IMR-90 (cell line): ENCODE data around the gene SDHB. TPM values are rescaled to one million over a fixed set of nuclear protein-coding genes. Genes with fewer than 3 reads are reported as not detected.

ENCODE experiments used
- ATAC-seq: fragments of 200-7000 bp; cut with Tn5 transposase; 2 replicates; pipeline ENCODE4 v1.9.1; 2020; ENCODE audit warnings: low read depth, mild to moderate bottlenecking, moderate library complexity
- BruUV-seq: library from RNA; stranded (reverse); fragments of 400-500 nt; replicated peaks from 2 replicates; lab custom pipeline; 2021; lab: Mats Ljungman, UMichigan
- CTCF ChIA-PET: fragments of 300-600 bp; formaldehyde crosslinking; extraction: SDS; loops from one replicate; lab custom pipeline; 2021; ENCODE audit warnings: antibody characterized with exemption; lab: Yijun Ruan, JAX
- POLR2A ChIA-PET: fragments of 300-600 bp; sonication (Branson Sonifier 250); formaldehyde crosslinking; loops from one replicate; lab custom pipeline; 2022; ENCODE audit warnings: antibody characterized with exemption; ENCODE audit not compliant: unreplicated experiment; lab: Charles Lee
- DNase-seq: peaks from one replicate; pipeline ENCODE4 v3.0.0; 2013
- H2AFZ ChIP-seq: replicated peaks from 2 replicates; pipeline ENCODE3; 2013; ENCODE audit warnings: low read length, mild to moderate bottlenecking; ENCODE audit not compliant: poor library complexity
- H2AK5ac ChIP-seq: 2 replicates; pipeline ENCODE4 v1.6.1; 2013; ENCODE audit warnings: low read depth, low read length, inconsistent platforms
- H2AK9ac ChIP-seq: replicated peaks from 2 replicates; pipeline ENCODE3; 2013; ENCODE audit warnings: mild to moderate bottlenecking, low read depth, low read length, moderate library complexity; ENCODE audit not compliant: poor library complexity
- H2BK120ac ChIP-seq: 2 replicates; pipeline ENCODE4 v1.6.1; 2013; ENCODE audit warnings: low read depth, low read length, inconsistent platforms
- H2BK15ac ChIP-seq: 3 replicates; pipeline ENCODE4 v1.6.1; 2013; ENCODE audit warnings: low read depth, low read length, inconsistent platforms
- H2BK20ac ChIP-seq: 2 replicates; pipeline ENCODE4 v1.6.1; 2013; ENCODE audit warnings: low read depth, mild to moderate bottlenecking, inconsistent platforms, low read length, moderate library complexity
- H2BK5ac ChIP-seq: 2 replicates; pipeline ENCODE4 v1.6.1; 2013; ENCODE audit warnings: mild to moderate bottlenecking, low read depth, low read length, inconsistent platforms; ENCODE audit not compliant: poor library complexity, severe bottlenecking
- H3K14ac ChIP-seq: replicated peaks from 2 replicates; pipeline ENCODE4 v1.6.1; 2013; ENCODE audit warnings: low read depth, low read length, inconsistent platforms
- H3K18ac ChIP-seq: 2 replicates; pipeline ENCODE4 v1.6.1; 2013; ENCODE audit warnings: low read depth, low read length, control low read depth
- H3K23ac ChIP-seq: 2 replicates; pipeline ENCODE4 v1.6.1; 2013; ENCODE audit warnings: low read depth, low read length, inconsistent platforms
- H3K27ac ChIP-seq: 2 replicates; pipeline ENCODE4 v1.5.1; 2013; ENCODE audit warnings: mild to moderate bottlenecking, control low read depth, low read length; ENCODE audit not compliant: insufficient read depth
- H3K27me3 ChIP-seq: 2 replicates; pipeline ENCODE4 v1.6.1; 2013; ENCODE audit warnings: low read length; ENCODE audit not compliant: control insufficient read depth, insufficient read depth
- H3K36me3 ChIP-seq: 2 replicates; pipeline ENCODE4 v1.6.1; 2013; ENCODE audit warnings: low read length, mixed read lengths; ENCODE audit not compliant: control insufficient read depth, insufficient read depth
- H3K4ac ChIP-seq: 2 replicates; pipeline ENCODE4 v1.6.1; 2013; ENCODE audit warnings: low read depth, low read length, inconsistent platforms
- H3K4me1 ChIP-seq: 2 replicates; pipeline ENCODE4 v1.6.1; 2013; ENCODE audit warnings: low read length, mixed read lengths; ENCODE audit not compliant: control insufficient read depth, insufficient read depth
- H3K4me2 ChIP-seq: 2 replicates; pipeline ENCODE4 v1.6.1; 2013; ENCODE audit warnings: low read depth, mild to moderate bottlenecking, control low read depth, low read length, moderate library complexity
- H3K4me3 ChIP-seq: 2 replicates; pipeline ENCODE4 v1.5.1; 2013; ENCODE audit warnings: low read depth, mild to moderate bottlenecking, control low read depth, low read length, moderate library complexity; ENCODE audit not compliant: insufficient read depth
- H3K56ac ChIP-seq: 2 replicates; pipeline ENCODE4 v1.6.1; 2013; ENCODE audit warnings: low read length, inconsistent platforms; ENCODE audit not compliant: insufficient read depth; ENCODE audit errors: extremely low read depth
- H3K79me1 ChIP-seq, 2 experiments: 2 replicates each; pipeline ENCODE4 v1.6.1; 2013; ENCODE audit warnings: low read length in 2 of 2, inconsistent platforms in 1 of 2, low read depth in 1 of 2
- H3K9ac ChIP-seq: 2 replicates; pipeline ENCODE4 v1.6.1; 2013; ENCODE audit warnings: low read depth, low read length, control low read depth
- H3K9me1 ChIP-seq: 2 replicates; pipeline ENCODE4 v1.6.1; 2013; ENCODE audit warnings: low read length, inconsistent platforms; ENCODE audit not compliant: insufficient read depth
- H3K9me3 ChIP-seq: 2 replicates; pipeline ENCODE4 v1.6.1; 2013; ENCODE audit warnings: low read length; ENCODE audit not compliant: control insufficient read depth, insufficient read depth
- H4K20me1 ChIP-seq: 2 replicates; pipeline ENCODE4 v1.6.1; 2013; ENCODE audit warnings: low read length, inconsistent platforms; ENCODE audit not compliant: insufficient read depth
- H4K5ac ChIP-seq: 2 replicates; pipeline ENCODE4 v1.6.1; 2013; ENCODE audit warnings: mild to moderate bottlenecking, low read depth, low read length, control low read depth
- H4K8ac ChIP-seq, 2 experiments: 2 replicates each; pipeline ENCODE4 v1.6.1; 2013; ENCODE audit warnings: low read depth in 2 of 2, low read length in 2 of 2, control low read depth in 1 of 2, inconsistent platforms in 1 of 2
- H4K91ac ChIP-seq: 2 replicates; pipeline ENCODE4 v1.6.1; 2013; ENCODE audit warnings: low read depth, low read length, inconsistent platforms; ENCODE audit not compliant: insufficient read depth
- BHLHE40 ChIP-seq: fragments of 150-350 bp; IDR thresholded peaks from 2 replicates; pipeline ENCODE4 v1.6.1; 2016; ENCODE audit warnings: mild to moderate bottlenecking, low read depth, low read length
- CEBPB ChIP-seq: IDR thresholded peaks from 2 replicates; pipeline ENCODE4 v1.6.1; 2012; ENCODE audit warnings: low read depth, low read length, improper control_type of control experiment
- CHD1 ChIP-seq: IDR thresholded peaks from 2 replicates; pipeline ENCODE4 v1.6.1; 2012; ENCODE audit warnings: low read depth, low read length, improper control_type of control experiment
- CTCF ChIP-seq: conservative IDR thresholded peaks from 2 replicates; pipeline ENCODE4 v1.5.1; 2012; ENCODE audit warnings: mild to moderate bottlenecking, low read depth, low read length, improper control_type of control experiment
- ELK1 ChIP-seq: fragments of 150-350 bp; IDR thresholded peaks from 2 replicates; pipeline ENCODE4 v1.6.1; 2016; ENCODE audit warnings: low read depth, mild to moderate bottlenecking, low read length, moderate library complexity, borderline replicate concordance
- FOS ChIP-seq: fragments of 150-350 bp; IDR thresholded peaks from 2 replicates; pipeline ENCODE4 v1.6.1; 2016; ENCODE audit warnings: low read depth, low read length
- MAFK ChIP-seq: IDR thresholded peaks from 2 replicates; pipeline ENCODE4 v1.6.1; 2012; ENCODE audit warnings: low read depth, low read length, improper control_type of control experiment
- MAZ ChIP-seq: IDR thresholded peaks from 2 replicates; pipeline ENCODE4 v1.6.1; 2012; ENCODE audit warnings: low read depth, mild to moderate bottlenecking, low read length, improper control_type of control experiment, moderate library complexity, borderline replicate concordance
- MXI1 ChIP-seq: IDR thresholded peaks from 2 replicates; pipeline ENCODE4 v1.6.1; 2012; ENCODE audit warnings: low read depth, mild to moderate bottlenecking, low read length, moderate library complexity, borderline replicate concordance
- NFE2L2 ChIP-seq: fragments of 150-350 bp; IDR thresholded peaks from 2 replicates; pipeline ENCODE4 v1.6.1; 2016; ENCODE audit warnings: low read depth, mild to moderate bottlenecking, low read length
- POLR2A ChIP-seq: IDR thresholded peaks from 2 replicates; pipeline ENCODE4 v1.6.1; 2012; ENCODE audit warnings: mild to moderate bottlenecking, low read depth, low read length
- RAD21 ChIP-seq: IDR thresholded peaks from 2 replicates; pipeline ENCODE4 v1.6.1; 2012; ENCODE audit warnings: low read length, improper control_type of control experiment
- RCOR1 ChIP-seq: IDR thresholded peaks from 2 replicates; pipeline ENCODE4 v1.6.1; 2012; ENCODE audit warnings: mild to moderate bottlenecking, low read length, improper control_type of control experiment; ENCODE audit not compliant: insufficient replicate concordance
- RFX5 ChIP-seq: IDR thresholded peaks from 2 replicates; pipeline ENCODE4 v1.8.0; 2012; ENCODE audit warnings: low read depth, mild to moderate bottlenecking, low read length, moderate library complexity
- SMC3 ChIP-seq: fragments of 150-350 bp; IDR thresholded peaks from 2 replicates; pipeline ENCODE4 v1.6.1; 2016; ENCODE audit warnings: low read depth, mild to moderate bottlenecking, antibody characterized with exemption, low read length, moderate library complexity
- WGBS, 2 experiments: methylation state at CpG; one replicate each; pipeline versions ENCODE4 v1.1.5 to v1.1.7; 2013; ENCODE audit warnings: missing lambda C conversion rate in 2 of 2; ENCODE audit not compliant: insufficient read length in 1 of 2; ENCODE audit errors: extremely low coverage in 2 of 2; 5-methylcytosine and 5-hydroxymethylcytosine counted together
- dilution Hi-C: fragments of 300-500 bp; cut with HindIII; formaldehyde crosslinking; loops from one replicate; pipeline ENCODE4 v1.14.3; 2018; ENCODE audit warnings: low sequenced_read_pairs; ENCODE audit not compliant: unreplicated experiment
- in situ Hi-C: fragments of 300-500 bp; cut with MboI; formaldehyde crosslinking; loops from 3 replicates; pipeline ENCODE4 v1.14.3; 2019; ENCODE audit warnings: low sequenced_read_pairs, inconsistent platforms, mixed read lengths
- intact Hi-C: fragments of 100-400 bp; cut with micrococcal nuclease; formaldehyde crosslinking; loops from 2 replicates; pipeline ENCODE4 v1.10.0; 2022
- polyA plus RNA-seq, 3 experiments: library from polyadenylated mRNA; depleted of rRNA; stranded (reverse); fragments of >200 nt; gene quantifications; 2 replicates each; pipeline ENCODE4 v1.2.3, GENCODE V29; 2012; ENCODE audit warnings: low replicate concordance in 1 of 3
- total RNA-seq: library from RNA; depleted of rRNA; stranded (reverse); fragments of >200 nt; gene quantifications from 2 replicates; pipeline ENCODE4 v1.2.3, GENCODE V29; 2012
- TF ChIP-seq, protein P1 (sequence below): fragments of 150-350 bp; IDR thresholded peaks from 2 replicates; pipeline ENCODE4 v1.6.1; 2017; ENCODE audit warnings: mild to moderate bottlenecking, antibody characterized with exemption, low read length, low read depth

SDHB gene
- total and polyA plus RNA-seq, 2 of the 4 experiments (the other 2 are of a cell fraction): 122 to 206 TPM

- Histone ChIP-seq H2BK120ac (no peak overlapping the region), H3K56ac (no peak overlapping the region), H3K36me3 (peaks cover 25% of the 10 kb centered on the region), H3K18ac (no peak overlapping the region), H3K9ac (no peak overlapping the region), H3K4ac (no peak overlapping the region), H3K23ac (no peak overlapping the region), H4K8ac (no peak overlapping the region), H3K27me3 (no peaks in the 10 kb centered on the region), H2BK5ac (no peak overlapping the region), H4K20me1 (peaks cover 18% of the 10 kb centered on the region), H3K4me1 (no peaks in the 10 kb centered on the region), H2BK20ac (no peak overlapping the region), H4K91ac (no peak overlapping the region), H3K9me3 (no peaks in the 10 kb centered on the region), H3K79me1 (peaks cover 26 to 43% of the 10 kb centered on the region in 2 experiments), H2AK5ac (no peak overlapping the region), H3K27ac (no peak overlapping the region), H3K4me2 (no peak overlapping the region), H4K5ac (no peak overlapping the region), H2AK9ac (no peak overlapping the region), H3K14ac (no peak overlapping the region), H3K9me1 (no peaks in the 10 kb centered on the region), H2BK15ac (no peak overlapping the region), H2AFZ (no peak overlapping the region), H3K4me3 (no peak overlapping the region)
- intact Hi-C loops (no loop called here), dilution Hi-C loops (no loop called here), in situ Hi-C loops (loop anchor here (25.0 kb wide), 1 partner anchor 433 kb away; the partner anchor contains the start of gene NBPF1)
- WGBS, 2 experiments: no CpG with 5 or more reads among the region's 5 CpGs
- no TSS peak for BruUV-seq
- ChIA-PET POLR2A (no interaction called here), CTCF (interaction anchor here (0.9 kb wide), 1 partner anchor 64 kb away, joined by 4 read pairs; the partner anchor contains the start of gene MFAP2)
- ATAC-seq (no peak), DNase-seq (no peak)
- TF ChIP-seq CHD1: no peak
- TF ChIP-seq RCOR1: no peak
- no peak for TF ChIP-seq CEBPB
- TF ChIP-seq, protein P1, sequence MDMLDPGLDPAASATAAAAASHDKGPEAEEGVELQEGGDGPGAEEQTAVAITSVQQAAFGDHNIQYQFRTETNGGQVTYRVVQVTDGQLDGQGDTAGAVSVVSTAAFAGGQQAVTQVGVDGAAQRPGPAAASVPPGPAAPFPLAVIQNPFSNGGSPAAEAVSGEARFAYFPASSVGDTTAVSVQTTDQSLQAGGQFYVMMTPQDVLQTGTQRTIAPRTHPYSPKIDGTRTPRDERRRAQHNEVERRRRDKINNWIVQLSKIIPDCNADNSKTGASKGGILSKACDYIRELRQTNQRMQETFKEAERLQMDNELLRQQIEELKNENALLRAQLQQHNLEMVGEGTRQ: no peak
- TF ChIP-seq POLR2A: no peak
- no peak for TF ChIP-seq NFE2L2
- no peak for TF ChIP-seq RFX5
- TF ChIP-seq MAZ: no peak
- no peak for TF ChIP-seq ELK1
- TF ChIP-seq MAFK: no peak
- no peak for TF ChIP-seq BHLHE40
- TF ChIP-seq RAD21: no peak
- TF ChIP-seq SMC3: no peak
- TF ChIP-seq CTCF: no peak
- no peak for TF ChIP-seq FOS
- TF ChIP-seq MXI1: no peak
These were observed 8.7 kb downstream of the SDHB start for GRCh38 chr1:17045150-17045549.
